Hepatocyte (in vitro differentiated cells): Measurements from ENCODE around the gene F2RL3. TPM values are rescaled to one million over a fixed set of nuclear protein-coding genes. Genes with fewer than 3 reads are reported as not detected.

Experiments
- DNase-seq: peaks from one replicate; pipeline ENCODE4 v3.0.0-alpha.2; 2016; ENCODE audit warnings: low spot score
- H2AFZ ChIP-seq: fragments of 200-600 bp; sonication (generic); 2 replicates; pipeline ENCODE4 v1.6.0; 2016; ENCODE audit warnings: antibody characterized with exemption, mild to moderate bottlenecking
- H3K27ac ChIP-seq: fragments of 200-600 bp; sonication (generic); 2 replicates; pipeline ENCODE4 v1.5.1; 2016; ENCODE audit warnings: mild to moderate bottlenecking
- H3K27me3 ChIP-seq: fragments of 200-600 bp; sonication (generic); 2 replicates; pipeline ENCODE4 v1.6.1; 2016
- H3K36me3 ChIP-seq: fragments of 200-600 bp; sonication (generic); replicated peaks from 2 replicates; pipeline ENCODE4 v1.5.1; 2016; ENCODE audit warnings: low read depth; ENCODE audit not compliant: insufficient read depth
- H3K4me1 ChIP-seq: fragments of 200-600 bp; sonication (generic); 2 replicates; pipeline ENCODE4 v1.5.1; 2016; ENCODE audit warnings: mild to moderate bottlenecking, moderate library complexity; ENCODE audit not compliant: insufficient read depth
- H3K4me2 ChIP-seq: fragments of 200-600 bp; sonication (generic); 2 replicates; pipeline ENCODE4 v1.6.0; 2016
- H3K4me3 ChIP-seq: fragments of 200-600 bp; sonication (generic); 2 replicates; pipeline ENCODE4 v1.5.1; 2016; ENCODE audit warnings: mild to moderate bottlenecking
- H3K79me2 ChIP-seq: fragments of 200-600 bp; sonication (generic); 2 replicates; pipeline ENCODE4 v1.6.0; 2017; ENCODE audit warnings: mild to moderate bottlenecking
- H3K9me2 ChIP-seq: fragments of 200-600 bp; sonication (generic); replicated peaks from 2 replicates; pipeline ENCODE4 v1.6.0; 2017; ENCODE audit warnings: mild to moderate bottlenecking; ENCODE audit not compliant: insufficient read depth
- H3K9me3 ChIP-seq: fragments of 200-600 bp; sonication (generic); 2 replicates; pipeline ENCODE4 v1.5.1; 2016; ENCODE audit warnings: low read depth, mild to moderate bottlenecking
- H4K20me1 ChIP-seq: fragments of 200-600 bp; sonication (generic); 2 replicates; pipeline ENCODE4 v1.6.0; 2016; ENCODE audit warnings: mild to moderate bottlenecking; ENCODE audit not compliant: insufficient read depth, poor library complexity, severe bottlenecking
- EZH2 ChIP-seq: fragments of 200-600 bp; sonication (generic); IDR thresholded peaks from 2 replicates; pipeline ENCODE4 v1.6.1; 2016; ENCODE audit warnings: antibody characterized with exemption, mild to moderate bottlenecking, borderline replicate concordance
- EZH2phosphoT487 ChIP-seq: fragments of 200-600 bp; sonication (generic); IDR thresholded peaks from one replicate; pipeline ENCODE4 v1.6.1; 2018; ENCODE audit warnings: antibody characterized with exemption, mild to moderate bottlenecking, low read depth, moderate library complexity; ENCODE audit not compliant: unreplicated experiment, severe bottlenecking
- WGBS: methylation state at CpG from one replicate; pipeline ENCODE4 v1.1.6; 2016; ENCODE audit warnings: low lambda C conversion rate; ENCODE audit errors: missing lambda C conversion rate; 5-methylcytosine and 5-hydroxymethylcytosine counted together
- polyA plus RNA-seq: library from polyadenylated mRNA; unstranded; fragments of >200 nt; fragmentation: Nextera tagmentation; extraction: Ambion mirVana; gene quantifications from 2 replicates; pipeline ENCODE4 v1.2.1, GENCODE V29; 2016
- total RNA-seq: library from RNA; depleted of rRNA; stranded (reverse); fragments of >200 nt; gene quantifications from 2 replicates; pipeline ENCODE4 v1.2.3, GENCODE V29; 2014
- TF ChIP-seq, protein P1 (sequence below): fragments of 200-600 bp; sonication (generic); IDR thresholded peaks from 2 replicates; pipeline ENCODE4 v1.5.1; 2016; ENCODE audit warnings: antibody characterized with exemption, mild to moderate bottlenecking; ENCODE audit not compliant: poor library complexity

The F2RL3 gene
- total and polyA plus RNA-seq, 2 experiments from 2014 or later: 0.08 to 0.13 TPM

DNA sequence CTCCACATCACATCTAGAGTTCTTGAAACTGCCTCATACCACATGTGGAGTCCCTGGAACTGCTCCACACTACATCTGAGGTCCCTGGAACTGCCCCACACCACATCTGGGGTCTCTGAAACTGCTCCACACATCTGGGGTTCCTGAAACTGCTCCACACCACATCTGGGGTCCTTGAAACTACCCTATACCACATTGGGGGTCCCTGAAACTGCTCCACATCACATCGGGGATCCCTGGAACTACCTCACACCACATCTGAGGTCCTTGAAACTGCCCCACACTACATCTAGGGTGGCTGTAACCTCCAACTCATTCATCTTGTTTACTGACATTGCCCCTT is 33.8 kb downstream of the F2RL3 start:
- DNase-seq: no peak
- TF ChIP-seq EZH2 (no peak), EZH2phosphoT487 (no peak)
- TF ChIP-seq, protein P1, sequence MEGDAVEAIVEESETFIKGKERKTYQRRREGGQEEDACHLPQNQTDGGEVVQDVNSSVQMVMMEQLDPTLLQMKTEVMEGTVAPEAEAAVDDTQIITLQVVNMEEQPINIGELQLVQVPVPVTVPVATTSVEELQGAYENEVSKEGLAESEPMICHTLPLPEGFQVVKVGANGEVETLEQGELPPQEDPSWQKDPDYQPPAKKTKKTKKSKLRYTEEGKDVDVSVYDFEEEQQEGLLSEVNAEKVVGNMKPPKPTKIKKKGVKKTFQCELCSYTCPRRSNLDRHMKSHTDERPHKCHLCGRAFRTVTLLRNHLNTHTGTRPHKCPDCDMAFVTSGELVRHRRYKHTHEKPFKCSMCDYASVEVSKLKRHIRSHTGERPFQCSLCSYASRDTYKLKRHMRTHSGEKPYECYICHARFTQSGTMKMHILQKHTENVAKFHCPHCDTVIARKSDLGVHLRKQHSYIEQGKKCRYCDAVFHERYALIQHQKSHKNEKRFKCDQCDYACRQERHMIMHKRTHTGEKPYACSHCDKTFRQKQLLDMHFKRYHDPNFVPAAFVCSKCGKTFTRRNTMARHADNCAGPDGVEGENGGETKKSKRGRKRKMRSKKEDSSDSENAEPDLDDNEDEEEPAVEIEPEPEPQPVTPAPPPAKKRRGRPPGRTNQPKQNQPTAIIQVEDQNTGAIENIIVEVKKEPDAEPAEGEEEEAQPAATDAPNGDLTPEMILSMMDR: no peak
- Histone ChIP-seq H3K4me3 (no peak overlapping the region), H3K4me2 (no peak overlapping the region), H3K27ac (no peak overlapping the region), H2AFZ (no peak overlapping the region), H3K9me3 (no peaks in the 10 kb centered on the region), H4K20me1 (no peaks in the 10 kb centered on the region), H3K9me2 (no peaks in the 10 kb centered on the region), H3K36me3 (no peaks in the 10 kb centered on the region), H3K4me1 (no peaks in the 10 kb centered on the region), H3K27me3 (no peaks in the 10 kb centered on the region), H3K79me2 (no peaks in the 10 kb centered on the region)
- WGBS: 100% methylated on average over 1 of the region's 1 CpG

DNA sequence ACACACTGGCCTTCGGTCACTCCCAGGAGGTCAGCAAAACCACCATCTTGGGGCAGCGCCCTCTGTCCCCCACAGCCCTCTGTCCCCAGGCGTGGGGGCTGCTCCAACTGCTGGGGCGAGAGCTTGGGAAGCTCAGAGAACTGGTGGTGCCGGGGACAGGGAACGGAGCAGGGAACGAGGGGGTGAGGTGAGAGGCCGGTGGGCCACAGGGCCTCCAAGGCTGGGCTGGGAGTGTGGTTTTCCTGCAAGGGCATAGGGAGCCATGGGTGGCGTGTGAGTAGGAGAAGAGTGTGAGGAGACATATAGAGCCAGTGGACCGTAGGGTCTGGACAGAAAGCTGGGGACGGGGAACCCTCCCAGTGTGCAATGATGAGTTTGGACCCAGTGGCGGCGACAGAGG is 34.1 kb downstream of the F2RL3 start:
- TF ChIP-seq EZH2phosphoT487 (no peak), EZH2 (no peak)
- TF ChIP-seq, protein P1: no peak
- Histone ChIP-seq H3K79me2 (no peaks in the 10 kb centered on the region), H3K27ac (no peak overlapping the region), H3K4me3 (no peak overlapping the region), H4K20me1 (no peaks in the 10 kb centered on the region), H3K9me2 (no peaks in the 10 kb centered on the region), H3K9me3 (no peaks in the 10 kb centered on the region), H3K4me1 (no peaks in the 10 kb centered on the region), H2AFZ (no peak overlapping the region), H3K36me3 (no peaks in the 10 kb centered on the region), H3K4me2 (no peak overlapping the region), H3K27me3 (no peaks in the 10 kb centered on the region)
- 97% methylated on average over 13 of the region's 13 CpGs for WGBS
- DNase-seq: no peak

DNA sequence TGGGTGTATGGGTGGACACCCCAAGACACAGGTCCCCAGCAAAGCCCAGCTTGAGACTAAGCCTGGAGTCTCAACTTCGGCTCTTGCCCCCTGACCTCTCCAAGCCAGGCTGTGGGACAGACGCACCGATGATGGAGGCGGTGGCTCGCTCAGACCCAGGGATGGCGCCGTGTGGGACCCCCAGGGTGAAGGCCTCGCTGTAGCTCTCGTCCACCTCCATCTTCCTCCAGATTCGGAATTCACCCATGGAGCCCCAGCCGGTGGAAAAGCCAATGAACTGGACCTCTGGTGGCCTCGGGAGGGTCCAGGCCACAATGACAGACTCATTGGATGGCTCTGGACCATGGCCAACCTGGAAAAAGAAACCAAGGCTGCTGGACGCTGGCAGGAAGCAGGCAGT is 39.1 kb downstream of the F2RL3 start:
- no peaks in the 10 kb centered on the region for H4K20me1 ChIP-seq
- H3K36me3 ChIP-seq: no peaks in the 10 kb centered on the region
- no peak overlapping the region for H2AFZ ChIP-seq
- H3K4me3 ChIP-seq: no peak overlapping the region
- H3K9me3 ChIP-seq: no peaks in the 10 kb centered on the region
- WGBS: 93% methylated on average over 13 of the region's 13 CpGs
- DNase-seq: no peak
- H3K4me1 ChIP-seq: no peaks in the 10 kb centered on the region
- H3K27me3 ChIP-seq: no peaks in the 10 kb centered on the region
- H3K27ac ChIP-seq: no peak overlapping the region
- no peaks in the 10 kb centered on the region for H3K79me2 ChIP-seq
- no peak for TF ChIP-seq EZH2
- TF ChIP-seq, protein P1: no peak
- TF ChIP-seq EZH2phosphoT487: no peak
- H3K4me2 ChIP-seq: no peak overlapping the region
- no peaks in the 10 kb centered on the region for H3K9me2 ChIP-seq

DNA sequence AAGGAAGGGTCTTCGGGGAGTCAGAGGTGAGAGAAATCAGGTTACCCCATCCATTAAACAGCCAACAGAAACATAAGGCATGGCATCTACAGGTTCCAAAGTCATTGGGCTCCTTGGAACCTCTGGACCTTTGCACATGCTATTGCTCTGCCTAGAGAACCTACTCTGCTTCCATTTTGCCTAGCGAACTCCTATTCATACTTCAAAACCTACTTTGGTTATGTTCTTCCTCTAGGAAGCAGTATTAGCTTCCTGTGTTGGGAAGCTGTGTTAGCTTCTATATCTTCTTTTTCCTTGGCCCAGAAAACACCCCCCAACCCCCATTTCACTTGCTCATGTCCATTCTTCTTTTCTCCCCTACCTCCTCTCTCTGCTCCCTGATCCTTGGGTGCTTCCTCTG is 39.6 kb downstream of the F2RL3 start:
- H3K9me3 ChIP-seq: no peaks in the 10 kb centered on the region
- no peak overlapping the region for H3K4me2 ChIP-seq
- no peak for DNase-seq
- H2AFZ ChIP-seq: no peak overlapping the region
- H3K79me2 ChIP-seq: no peaks in the 10 kb centered on the region
- TF ChIP-seq EZH2 (no peak), EZH2phosphoT487 (no peak)
- TF ChIP-seq, protein P1: no peak
- no peaks in the 10 kb centered on the region for H3K9me2 ChIP-seq
- H3K36me3 ChIP-seq: no peaks in the 10 kb centered on the region
- no peaks in the 10 kb centered on the region for H3K27me3 ChIP-seq
- no peaks in the 10 kb centered on the region for H4K20me1 ChIP-seq
- WGBS: 100% methylated on average over 2 of the region's 2 CpGs
- H3K4me3 ChIP-seq: no peak overlapping the region
- H3K27ac ChIP-seq: no peak overlapping the region
- no peaks in the 10 kb centered on the region for H3K4me1 ChIP-seq
